ENCODE results near the gene MAP3K8. TPM values are rescaled to one million over a fixed set of nuclear protein-coding genes. Genes with fewer than 3 reads are reported as not detected.

MAP3K8 gene
- polyA plus RNA-seq, 3 donors = 54.5 to 206 (median 59.2) TPM

DNA sequence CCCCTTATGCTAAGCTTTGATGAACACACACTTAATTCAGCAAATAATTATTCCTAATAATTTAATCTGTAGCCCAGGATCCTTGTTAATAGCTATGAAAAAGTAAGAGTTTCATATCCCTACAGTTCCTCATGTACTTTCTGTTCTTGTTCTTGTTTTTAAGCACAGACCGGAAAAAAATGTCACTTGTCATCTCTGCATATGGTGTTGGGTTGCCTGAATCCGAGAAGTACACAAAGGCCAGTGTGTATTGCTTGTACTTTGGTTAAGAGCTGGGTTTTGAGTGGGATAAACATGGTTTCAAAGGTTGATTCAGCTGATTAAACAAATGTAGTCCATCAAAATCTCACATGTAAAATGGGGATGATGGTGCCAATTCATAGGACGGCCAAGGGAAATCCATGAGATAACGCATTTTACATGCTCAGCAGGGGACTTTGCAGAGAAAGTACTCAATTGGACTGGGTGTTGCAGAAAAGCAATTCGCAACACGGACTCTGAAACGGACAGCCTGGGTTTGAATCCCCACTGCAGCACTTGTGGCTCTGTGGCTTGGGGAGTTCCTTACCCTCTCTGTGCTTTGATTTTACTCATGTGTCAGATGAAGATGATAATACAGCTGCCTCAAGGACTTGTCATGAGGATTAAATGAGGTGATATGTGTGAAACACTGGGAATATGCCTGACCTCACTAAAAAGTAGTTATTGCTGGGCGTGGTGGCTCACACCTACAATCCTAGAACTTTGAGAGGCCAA is 71.7 kb downstream of the MAP3K8 start:
- Mint-ChIP-seq H3K4me1 (peaks cover 80% of the 10 kb centered on the region), H3K27me3 (ENCODE audit: low read depth in 3 of 3) (no peaks in the 10 kb centered on the region), H3K27ac (peak overlapping the region; percentile 94 to 96 (median 96)), H3K36me3 (no peaks in the 10 kb centered on the region), H3K9me3 (no peaks in the 10 kb centered on the region), H3K4me3 (peak overlapping the region; percentile 37 to 64)
- peak overlapping the region; percentile 60 to 85 for H3K27ac ChIP-seq (ENCODE audit: low read depth in 1 of 2, low read length in 2 of 2)
- WGBS (ENCODE audit: insufficient coverage) = 36% methylated on average over 7 of the region's 8 CpGs
- DNase-seq = peak; percentile 65 to 73 (median 71)
- H3K4me3 ChIP-seq (replicated peaks in 1 of 3; ENCODE audit: low read depth in 2 of 3, low read length in 3 of 3) = peak overlapping the region in 1 of 3 experiments; percentile 15
- H3K27me3 ChIP-seq (ENCODE audit: control insufficient read depth in 2 of 2, insufficient read depth in 2 of 2, low read length in 2 of 2) = no peaks in the 10 kb centered on the region
- peaks cover 51 to 59% of the 10 kb centered on the region in 2 donors for H3K4me1 ChIP-seq (ENCODE audit: control insufficient read depth in 1 of 2, insufficient read depth in 2 of 2, low read length in 2 of 2)
- H3K9ac ChIP-seq (ENCODE audit: insufficient read depth, low read length, poor library complexity, severe bottlenecking) = peak overlapping the region; percentile 9
- no peaks in the 10 kb centered on the region for H4K20me1 ChIP-seq (ENCODE audit: insufficient read depth, low read length)
- H3K4me2 ChIP-seq (replicated peaks; ENCODE audit: extremely low read depth, low read length, poor library complexity, severe bottlenecking) = peak overlapping the region; percentile 53
- intact Hi-C loops (cut with micrococcal nuclease) = loop anchor here in 1 of 2 donors (1.0 kb wide), 1 partner anchor 7 kb away; no protein-coding TSS in a partner anchor
- TF ChIP-seq, protein P1, sequence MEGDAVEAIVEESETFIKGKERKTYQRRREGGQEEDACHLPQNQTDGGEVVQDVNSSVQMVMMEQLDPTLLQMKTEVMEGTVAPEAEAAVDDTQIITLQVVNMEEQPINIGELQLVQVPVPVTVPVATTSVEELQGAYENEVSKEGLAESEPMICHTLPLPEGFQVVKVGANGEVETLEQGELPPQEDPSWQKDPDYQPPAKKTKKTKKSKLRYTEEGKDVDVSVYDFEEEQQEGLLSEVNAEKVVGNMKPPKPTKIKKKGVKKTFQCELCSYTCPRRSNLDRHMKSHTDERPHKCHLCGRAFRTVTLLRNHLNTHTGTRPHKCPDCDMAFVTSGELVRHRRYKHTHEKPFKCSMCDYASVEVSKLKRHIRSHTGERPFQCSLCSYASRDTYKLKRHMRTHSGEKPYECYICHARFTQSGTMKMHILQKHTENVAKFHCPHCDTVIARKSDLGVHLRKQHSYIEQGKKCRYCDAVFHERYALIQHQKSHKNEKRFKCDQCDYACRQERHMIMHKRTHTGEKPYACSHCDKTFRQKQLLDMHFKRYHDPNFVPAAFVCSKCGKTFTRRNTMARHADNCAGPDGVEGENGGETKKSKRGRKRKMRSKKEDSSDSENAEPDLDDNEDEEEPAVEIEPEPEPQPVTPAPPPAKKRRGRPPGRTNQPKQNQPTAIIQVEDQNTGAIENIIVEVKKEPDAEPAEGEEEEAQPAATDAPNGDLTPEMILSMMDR (IDR thresholded peaks at IDR 0.05) = no peak
- H3K36me3 ChIP-seq (replicated peaks in 1 of 2; ENCODE audit: control insufficient read depth in 1 of 2, insufficient read depth in 2 of 2, low read length in 2 of 2) = no peaks in the 10 kb centered on the region
- no peaks in the 10 kb centered on the region for H3K9me3 ChIP-seq (replicated peaks in 1 of 2; ENCODE audit: control insufficient read depth in 1 of 2, insufficient read depth in 1 of 2, low read length in 2 of 2)
- H2AFZ ChIP-seq (ENCODE audit: insufficient read depth, low read depth, low read length, poor library complexity, severe bottlenecking) = no peak overlapping the region
- no peaks in the 10 kb centered on the region for H3K79me2 ChIP-seq (ENCODE audit: insufficient read depth, low read length)

DNA sequence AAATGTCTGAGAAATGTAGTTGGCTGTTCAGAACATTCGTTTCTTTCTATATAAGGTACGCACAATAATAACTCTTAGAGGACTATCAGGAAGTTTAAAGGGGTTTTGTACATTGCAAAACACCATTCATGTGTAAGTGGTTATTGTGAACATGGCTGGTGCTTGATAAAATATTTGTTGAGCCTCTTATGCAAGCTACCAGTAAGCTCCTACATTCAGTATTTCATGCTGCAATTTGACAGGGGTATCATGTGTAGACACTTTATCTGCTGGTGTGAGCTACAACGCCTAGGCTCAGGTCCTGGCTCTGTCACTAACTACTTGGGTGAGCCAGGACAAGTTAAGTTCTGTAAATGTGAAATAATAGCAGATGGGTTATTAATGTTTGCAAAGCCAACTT is 75.5 kb downstream of the MAP3K8 start:
- H3K4me1 ChIP-seq (ENCODE audit: control insufficient read depth in 1 of 2, insufficient read depth in 2 of 2, low read length in 2 of 2) = peaks cover 29 to 37% of the 10 kb centered on the region in 2 donors
- TF ChIP-seq, protein P1 (IDR thresholded peaks at IDR 0.05) = no peak
- no peak overlapping the region for H3K4me2 ChIP-seq (replicated peaks; ENCODE audit: extremely low read depth, low read length, poor library complexity, severe bottlenecking)
- Mint-ChIP-seq H3K27ac (no peak overlapping the region), H3K27me3 (ENCODE audit: low read depth in 3 of 3) (no peaks in the 10 kb centered on the region), H3K9me3 (peaks cover 0 to 1% (median 0%) of the 10 kb centered on the region in 7 donors), H3K4me3 (no peak overlapping the region), H3K4me1 (peaks cover 51% of the 10 kb centered on the region), H3K36me3 (peaks cover 0 to 1% of the 10 kb centered on the region in 2 donors)
- H3K27ac ChIP-seq (ENCODE audit: low read depth in 1 of 2, low read length in 2 of 2) = peak overlapping the region in 1 of 2 donors; percentile 4
- no peaks in the 10 kb centered on the region for H3K9me3 ChIP-seq (replicated peaks in 1 of 2; ENCODE audit: control insufficient read depth in 1 of 2, insufficient read depth in 1 of 2, low read length in 2 of 2)
- H3K27me3 ChIP-seq (ENCODE audit: control insufficient read depth in 2 of 2, insufficient read depth in 2 of 2, low read length in 2 of 2) = no peaks in the 10 kb centered on the region
- no peak for DNase-seq
- no peak overlapping the region for H2AFZ ChIP-seq (ENCODE audit: insufficient read depth, low read depth, low read length, poor library complexity, severe bottlenecking)
- H3K4me3 ChIP-seq (replicated peaks in 1 of 3; ENCODE audit: low read depth in 2 of 3, low read length in 3 of 3) = no peak overlapping the region
- no peaks in the 10 kb centered on the region for H4K20me1 ChIP-seq (ENCODE audit: insufficient read depth, low read length)
- WGBS (ENCODE audit: insufficient coverage) = 57% methylated on average over 1 of the region's 3 CpGs
- no peaks in the 10 kb centered on the region for H3K36me3 ChIP-seq (replicated peaks in 1 of 2; ENCODE audit: control insufficient read depth in 1 of 2, insufficient read depth in 2 of 2, low read length in 2 of 2)
- H3K9ac ChIP-seq (ENCODE audit: insufficient read depth, low read length, poor library complexity, severe bottlenecking) = no peak overlapping the region
- no peaks in the 10 kb centered on the region for H3K79me2 ChIP-seq (ENCODE audit: insufficient read depth, low read length)
- intact Hi-C loops (cut with micrococcal nuclease) = no loop called here

Data from CD14-positive monocyte (primary cell).